H1 (cell line): ENCODE data around the gene GGCX. TPM values are rescaled to one million over a fixed set of nuclear protein-coding genes. Genes with fewer than 3 reads are reported as not detected.

Experiments used
- CTCF ChIA-PET: fragments of 300-600 bp; sonication (Branson Sonifier 250); formaldehyde crosslinking; loops from one replicate; lab custom pipeline; 2021; ENCODE audit not compliant: partially characterized antibody; lab: Charles Lee
- POLR2A ChIA-PET: fragments of 300-600 bp; sonication (Branson Sonifier 250); formaldehyde crosslinking; loops from one replicate; lab custom pipeline; 2021; ENCODE audit warnings: inconsistent platforms; ENCODE audit not compliant: partially characterized antibody; lab: Charles Lee
- DNase-seq, 2 experiments: peaks; one replicate each; pipeline versions ENCODE4 v3.0.0 to v3.0.0-alpha.2; 2010 to 2022; ENCODE audit warnings: low spot score in 2 of 2, low read depth in 1 of 2, mixed read lengths in 1 of 2
- FAIRE-seq: peaks from 2 replicates; lab custom pipeline; 2011; peaks lifted over from hg19 to GRCh38; lab: Jason Lieb, UNC
- H2AFZ ChIP-seq: 2 replicates; pipeline ENCODE4 v1.8.1; 2012; ENCODE audit warnings: low read length, inconsistent platforms
- H2AK5ac ChIP-seq: 2 replicates; pipeline ENCODE4 v1.6.1; 2013; ENCODE audit warnings: low read depth, low read length
- H2BK120ac ChIP-seq: replicated peaks from 2 replicates; pipeline ENCODE3; 2013; ENCODE audit warnings: low read depth, low read length, inconsistent platforms
- H2BK12ac ChIP-seq: 2 replicates; pipeline ENCODE4 v1.6.1; 2013; ENCODE audit warnings: low read depth, low read length
- H2BK15ac ChIP-seq: 2 replicates; pipeline ENCODE4 v1.6.1; 2013; ENCODE audit warnings: low read length
- H2BK20ac ChIP-seq: 2 replicates; pipeline ENCODE4 v1.6.1; 2013; ENCODE audit warnings: low read length
- H2BK5ac ChIP-seq: 2 replicates; pipeline ENCODE4 v1.6.1; 2013; ENCODE audit warnings: low read depth, low read length
- H3K14ac ChIP-seq: 2 replicates; pipeline ENCODE4 v1.6.1; 2013; ENCODE audit warnings: inconsistent platforms; ENCODE audit not compliant: insufficient read length
- H3K18ac ChIP-seq: 2 replicates; pipeline ENCODE4 v1.6.1; 2013; ENCODE audit warnings: low read length; ENCODE audit errors: extremely low read depth
- H3K23ac ChIP-seq: 2 replicates; pipeline ENCODE4 v1.6.1; 2013; ENCODE audit warnings: inconsistent platforms; ENCODE audit not compliant: insufficient read length
- H3K23me2 ChIP-seq: 2 replicates; pipeline ENCODE4 v1.6.1; 2013; ENCODE audit warnings: low read depth, low read length
- H3K27ac ChIP-seq: 2 replicates; pipeline ENCODE4 v1.6.1; 2011; ENCODE audit warnings: low read depth, low read length, inconsistent platforms
- H3K27me3 ChIP-seq, 4 experiments: replicated peaks in 1 of 4; 1 replicate in 1 of 4; 2 replicates in 3 of 4; pipeline versions ENCODE4 v1.6.1 to v1.8.1; 2011 to 2013; ENCODE audit warnings: low read length in 3 of 4, mild to moderate bottlenecking in 3 of 4, inconsistent platforms in 2 of 4, mixed read lengths in 2 of 4, moderate library complexity in 1 of 4; ENCODE audit not compliant: control insufficient read depth in 3 of 4, insufficient read depth in 3 of 4; ENCODE audit errors: extremely low read depth in 1 of 4
- H3K36me3 ChIP-seq, 4 experiments: 2 replicates each; pipeline versions ENCODE4 v1.6.1 to v1.8.1; 2011 to 2013; ENCODE audit warnings: mild to moderate bottlenecking in 4 of 4, low read length in 3 of 4, moderate library complexity in 2 of 4, control low read depth in 1 of 4, inconsistent platforms in 1 of 4; ENCODE audit not compliant: insufficient read depth in 4 of 4, control insufficient read depth in 2 of 4
- H3K4ac ChIP-seq: replicated peaks from 2 replicates; pipeline ENCODE3; 2013; ENCODE audit warnings: low read length, low read depth, mixed read lengths, inconsistent platforms; ENCODE audit not compliant: insufficient read length
- H3K4me1 ChIP-seq, 4 experiments: replicated peaks in 1 of 4; 1 replicate in 1 of 4; 2 replicates in 3 of 4; pipeline versions ENCODE4 v1.6.1 to v1.8.1; 2011 to 2013; ENCODE audit warnings: low read length in 3 of 4, inconsistent platforms in 2 of 4, mixed read lengths in 1 of 4; ENCODE audit not compliant: insufficient read depth in 4 of 4, control insufficient read depth in 3 of 4
- H3K4me2 ChIP-seq, 2 experiments: 2 replicates each; pipeline versions ENCODE4 v1.6.1 to v1.8.1; 2011 to 2013; ENCODE audit warnings: low read depth in 2 of 2, low read length in 2 of 2, control low read depth in 1 of 2, inconsistent platforms in 1 of 2, mild to moderate bottlenecking in 1 of 2; ENCODE audit not compliant: insufficient read depth in 1 of 2
- H3K4me3 ChIP-seq, 4 experiments: fragments of 200-600, 300-600 bp in 1 of 4; sonication (generic), shearing (Covaris generic), sonication (Bioruptor Twin) in 1 of 4; 2 replicates each; pipeline versions ENCODE4 v1.5.1 to v1.8.1; 2011 to 2016; ENCODE audit warnings: low read length in 4 of 4, low read depth in 3 of 4, control low read depth in 2 of 4, inconsistent platforms in 2 of 4, mild to moderate bottlenecking in 2 of 4, mixed read lengths in 1 of 4, moderate library complexity in 1 of 4; ENCODE audit not compliant: insufficient read depth in 2 of 4; ENCODE audit errors: extremely low read depth in 1 of 4
- H3K56ac ChIP-seq: replicated peaks from 2 replicates; pipeline ENCODE3; 2013; ENCODE audit warnings: low read depth, mild to moderate bottlenecking, mixed read lengths, low read length, inconsistent platforms; ENCODE audit not compliant: insufficient read length
- H3K79me1 ChIP-seq: 2 replicates; pipeline ENCODE4 v1.6.1; 2013; ENCODE audit warnings: low read depth, low read length, control low read depth
- H3K79me2 ChIP-seq, 2 experiments: 2 replicates each; pipeline versions ENCODE4 v1.6.1 to v1.8.1; 2012 to 2013; ENCODE audit warnings: low read length in 2 of 2, mild to moderate bottlenecking in 2 of 2, inconsistent platforms in 1 of 2; ENCODE audit not compliant: insufficient read depth in 2 of 2, control insufficient read depth in 1 of 2
- H3K9ac ChIP-seq, 4 experiments: replicated peaks in 1 of 4; 1 replicate in 1 of 4; 2 replicates in 3 of 4; pipeline versions ENCODE4 v1.6.1 to v1.8.1; 2011 to 2013; ENCODE audit warnings: low read depth in 3 of 4, low read length in 3 of 4, control low read depth in 2 of 4, mild to moderate bottlenecking in 2 of 4, moderate library complexity in 2 of 4, inconsistent platforms in 1 of 4; ENCODE audit errors: extremely low read depth in 1 of 4
- H3K9me3 ChIP-seq, 2 experiments: 2 replicates each; pipeline versions ENCODE4 v1.6.1 to v1.8.1; 2012 to 2013; ENCODE audit warnings: mild to moderate bottlenecking in 2 of 2, moderate library complexity in 2 of 2, control low read depth in 1 of 2, inconsistent platforms in 1 of 2, low read depth in 1 of 2, low read length in 1 of 2, mixed read lengths in 1 of 2; ENCODE audit not compliant: insufficient read depth in 2 of 2
- H4K20me1 ChIP-seq, 2 experiments: replicated peaks in 1 of 2; 2 replicates each; pipeline versions ENCODE3 to v1.8.1; 2011 to 2013; ENCODE audit warnings: inconsistent platforms in 2 of 2, low read length in 2 of 2, mild to moderate bottlenecking in 1 of 2; ENCODE audit not compliant: insufficient read depth in 2 of 2, control insufficient read depth in 1 of 2
- H4K5ac ChIP-seq: 2 replicates; pipeline ENCODE4 v1.6.1; 2013; ENCODE audit warnings: low read length, low read depth, mixed read lengths, inconsistent platforms; ENCODE audit not compliant: insufficient read length
- H4K8ac ChIP-seq: 2 replicates; pipeline ENCODE4 v1.8.0; 2013; ENCODE audit warnings: mild to moderate bottlenecking, moderate library complexity, low read length, inconsistent platforms; ENCODE audit not compliant: insufficient read depth; ENCODE audit errors: extremely low read depth
- H4K91ac ChIP-seq: replicated peaks from 2 replicates; pipeline ENCODE3; 2013; ENCODE audit warnings: low read length, mixed read lengths, inconsistent platforms; ENCODE audit not compliant: insufficient read length
- CBX8 ChIP-seq: fragments of 300-800, 300-1000 bp; sonication (generic); IDR thresholded peaks from 2 replicates; pipeline ENCODE4 v1.7.1; 2016; ENCODE audit warnings: low read depth, low read length, borderline replicate concordance
- CEBPB ChIP-seq: IDR thresholded peaks from 2 replicates; pipeline ENCODE4 v1.6.1; 2012; ENCODE audit warnings: low read depth, low read length
- CTCF ChIP-seq, 3 experiments: IDR thresholded peaks; 1 replicate in 2 of 3; 2 replicates in 1 of 3; pipeline versions ENCODE4 v1.5.1 to v1.6.1; 2011; ENCODE audit warnings: low read length in 3 of 3, mild to moderate bottlenecking in 3 of 3, inconsistent platforms in 2 of 3, low read depth in 1 of 3, moderate library complexity in 1 of 3; ENCODE audit not compliant: insufficient read depth in 1 of 3; ENCODE audit errors: control extremely low read depth in 1 of 3
- GTF2F1 ChIP-seq: IDR thresholded peaks from 2 replicates; pipeline ENCODE4 v1.6.1; 2012; ENCODE audit warnings: low read depth, low read length, improper control_type of control experiment, borderline replicate concordance
- JUN ChIP-seq: IDR thresholded peaks from 2 replicates; pipeline ENCODE4 v1.6.1; 2011; ENCODE audit warnings: low read depth, mild to moderate bottlenecking, improper control_type of control experiment, low read length
- NANOG ChIP-seq: IDR thresholded peaks from 2 replicates; pipeline ENCODE4 v1.6.1; 2011; ENCODE audit warnings: low read length, low read depth, mild to moderate bottlenecking, inconsistent platforms; ENCODE audit not compliant: insufficient read depth, poor library complexity, severe bottlenecking
- PHF8 ChIP-seq: fragments of 200-600 bp; sonication (generic); conservative IDR thresholded peaks from 2 replicates; pipeline ENCODE4 v1.7.1; 2012; ENCODE audit warnings: low read depth, mild to moderate bottlenecking, inconsistent platforms, low read length, moderate library complexity
- SP1 ChIP-seq: IDR thresholded peaks from 2 replicates; pipeline ENCODE4 v1.6.1; 2011; ENCODE audit warnings: low read depth, low read length
- polyA plus RNA-seq, 7 experiments: library from polyadenylated mRNA; depleted of rRNA in 3 of 7; stranded (reverse) in 5 of 7; unstranded in 2 of 7; fragments of >200 nt in 5 of 7; fragments of 200-250 nt in 2 of 7; gene quantifications; 1 replicate in 5 of 7; 2 replicates in 1 of 7; 4 replicates in 1 of 7; pipeline versions ENCODE4 v1.2.1 to v1.2.3, GENCODE V29; 2011 to 2013; ENCODE audit warnings: missing spikeins in 2 of 7, mixed read lengths in 2 of 7
- total RNA-seq: library from RNA; stranded (reverse); fragmentation: NEBNext Ultra II Directional; extraction: Animal tissue kit (Norgen Biotek cat#: 25700); gene quantifications from 2 replicates; pipeline ENCODE4 v1.2.1, GENCODE V29; 2021

The GGCX gene
- total and polyA plus RNA-seq, 2 of the 8 experiments (the other 6 are each of a cell fraction or from before 2014, with no cell fraction given) = 29.4 to 33.8 TPM

GRCh38 chr2:85527787-85528186 lies 33.5 kb downstream of the GGCX start:
- DNase-seq = no peak
- Histone ChIP-seq H3K4ac (no peak overlapping the region), H3K4me1 (peaks cover 5 to 12% (median 6%) of the 10 kb centered on the region in 4 experiments; a peak in 5 of 7 replicates)
- no peak for TF ChIP-seq CBX8
- no peak for TF ChIP-seq NANOG
- TF ChIP-seq SP1 = no peak
- TF ChIP-seq CEBPB = no peak
- TF ChIP-seq JUN = no peak
- no peak for TF ChIP-seq GTF2F1
- TF ChIP-seq PHF8 = no peak
- TF ChIP-seq CTCF (IDR thresholded peaks at IDR 0.05; ENCODE audit: control extremely low read depth in 1 of 3, insufficient read depth in 1 of 3, low read depth in 1 of 3, low read length in 3 of 3) = no peak
- TF ChIP-seq, all 59 proteins: peak for 0
- Histone ChIP-seq H2AK5ac (no peak overlapping the region), H3K9ac (no peak overlapping the region), H2BK5ac (no peak overlapping the region), H3K79me2 (no peaks in the 10 kb centered on the region), H3K18ac (no peak overlapping the region), H4K20me1 (no peaks in the 10 kb centered on the region), H3K4me2 (no peak overlapping the region), H3K14ac (no peak overlapping the region), H2BK20ac (no peak overlapping the region), H2BK15ac (no peak overlapping the region), H3K23me2 (no peaks in the 10 kb centered on the region), H2BK12ac (no peak overlapping the region), H3K56ac (no peak overlapping the region), H2AFZ (no peak overlapping the region), H3K79me1 (no peaks in the 10 kb centered on the region), H3K9me3 (no peaks in the 10 kb centered on the region), H3K27me3 (no peaks in the 10 kb centered on the region), H4K5ac (no peak overlapping the region), H3K23ac (no peak overlapping the region), H2BK120ac (no peak overlapping the region), H4K91ac (no peak overlapping the region), H3K4me3 (no peak overlapping the region), H3K27ac (no peak overlapping the region), H3K36me3 (no peaks in the 10 kb centered on the region), H4K8ac (no peak overlapping the region)
- ChIA-PET POLR2A (interaction anchor here (0.7 to 38.6 kb wide), 5 partner anchors 10 to 96 kb away, joined by 3 to 1889 read pairs (median 26); partner anchors contain the start of genes CAPG, GGCX, MAT2A and SH2D6), CTCF (no interaction called here)
- FAIRE-seq = no peak
